Renal pelvis (tissue), 4 donors: ENCODE data around the gene ENPP1. TPM values are rescaled to one million over a fixed set of nuclear protein-coding genes. Genes with fewer than 3 reads are reported as not detected.

Experiments
- DNase-seq: peaks from one replicate; pipeline ENCODE4 v3.0.0-alpha.2; 2013
- polyA plus RNA-seq, 3 donors: library from polyadenylated mRNA; unstranded; fragments of 120-200 nt; gene quantifications; one replicate each; pipeline ENCODE4 v1.2.1, GENCODE V29; 2013; ENCODE audit not compliant: insufficient read length in 3 of 3

ENPP1 gene
- polyA plus RNA-seq, 3 donors: 16.9 to 26.1 (median 21.5) TPM

DNA sequence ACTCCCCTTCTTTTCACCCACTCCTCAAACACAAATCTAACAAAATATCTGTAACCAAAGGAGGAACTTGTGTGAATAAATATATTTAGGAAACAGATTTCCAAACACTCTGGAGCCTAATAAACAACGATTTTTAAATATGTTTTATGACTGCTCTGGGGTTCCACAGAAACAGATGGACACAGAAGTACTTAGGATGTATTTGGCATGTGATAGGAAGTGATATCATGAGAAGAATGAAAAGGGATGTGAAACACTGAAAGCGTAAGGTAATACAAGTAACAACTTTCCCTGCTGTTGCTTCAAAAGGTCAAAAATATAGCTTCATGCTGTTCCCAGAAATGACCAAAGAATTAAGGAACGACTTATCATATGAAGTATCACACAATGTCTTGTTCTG is 26.1 kb upstream of the ENPP1 start:
- no peak for DNase-seq

DNA sequence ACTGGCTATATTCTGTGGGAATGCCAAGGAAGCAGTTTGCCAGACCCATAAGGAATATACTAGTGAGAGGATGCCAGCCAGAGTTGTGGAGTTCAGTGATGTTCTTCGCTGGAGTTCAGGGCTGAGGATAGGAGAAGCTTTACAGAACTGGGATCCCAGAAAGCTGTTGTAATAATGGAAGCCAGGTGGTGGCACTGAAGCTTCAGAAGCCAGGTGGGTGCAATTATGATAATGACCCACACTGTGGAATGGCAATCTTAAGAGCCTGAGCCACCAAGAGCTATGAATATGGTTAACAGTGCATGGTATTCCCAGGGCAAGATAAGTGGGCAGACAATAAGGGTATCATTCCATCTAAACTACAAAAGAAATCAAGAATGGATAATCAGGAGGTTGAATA is 25.1 kb upstream of the ENPP1 start:
- no peak for DNase-seq

GRCh38 chr6:131784561-131784960 is 23.3 kb upstream of the ENPP1 start:
- DNase-seq: no peak

DNA sequence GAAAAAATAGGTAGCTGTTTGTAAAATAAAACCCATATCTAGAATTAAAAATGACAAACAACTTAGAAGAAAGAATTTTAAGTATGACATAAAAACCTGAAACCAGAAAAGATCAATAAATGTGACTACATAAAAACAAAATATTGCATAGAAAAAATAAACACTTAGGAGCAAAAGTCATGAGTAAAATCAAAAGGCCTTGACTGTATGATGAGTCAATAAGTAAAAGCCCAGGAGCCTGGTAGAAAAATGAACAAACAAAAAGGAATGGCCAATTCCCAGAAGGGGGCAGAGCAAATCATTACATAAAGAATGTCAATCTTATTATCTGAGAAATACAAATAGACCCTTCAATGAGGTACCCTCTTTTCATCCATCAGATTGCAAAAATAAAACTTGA is 20.7 kb upstream of the ENPP1 start:
- DNase-seq: no peak

GRCh38 chr6:131787766-131788712 is 19.8 kb upstream of the ENPP1 start:
- no peak for DNase-seq

DNA sequence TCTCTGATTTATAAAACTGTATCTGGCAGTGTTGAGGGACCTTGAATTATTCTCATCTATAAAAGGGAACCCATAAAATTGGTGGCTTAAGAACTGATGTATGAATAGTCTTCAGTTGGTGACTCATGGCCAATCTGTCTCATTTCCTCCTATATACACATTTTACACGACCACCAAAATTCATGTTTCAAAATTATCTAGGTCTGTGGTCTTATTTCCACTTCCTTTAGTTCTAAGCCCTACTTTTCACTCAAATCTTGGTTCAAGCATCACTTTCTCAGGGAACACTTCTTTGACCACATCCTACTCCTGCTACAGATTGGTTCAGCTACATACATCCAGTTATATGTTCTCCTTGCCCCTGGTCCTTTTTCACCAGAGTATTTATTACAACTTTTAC is 18.6 kb upstream of the ENPP1 start:
- no peak for DNase-seq

DNA sequence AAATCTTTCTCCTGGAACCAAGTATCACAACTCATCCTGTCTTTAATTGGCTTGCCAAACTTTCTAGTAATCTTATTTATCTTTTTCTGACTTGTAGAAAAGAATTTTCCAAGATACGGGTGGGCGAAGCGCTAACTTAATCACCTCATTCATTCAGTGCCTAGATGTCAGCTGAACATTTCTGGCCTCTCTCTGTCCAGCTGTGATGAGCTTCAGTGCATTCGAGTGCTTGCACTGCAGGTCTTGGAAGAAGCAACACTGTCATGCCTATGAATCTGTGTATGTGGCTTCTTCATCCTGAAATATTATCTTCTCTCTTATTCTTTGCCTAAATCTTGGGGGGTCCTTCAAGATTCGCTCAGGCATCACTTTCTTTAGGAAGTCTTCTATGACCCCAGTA is 16.3 kb upstream of the ENPP1 start:
- no peak for DNase-seq

DNA sequence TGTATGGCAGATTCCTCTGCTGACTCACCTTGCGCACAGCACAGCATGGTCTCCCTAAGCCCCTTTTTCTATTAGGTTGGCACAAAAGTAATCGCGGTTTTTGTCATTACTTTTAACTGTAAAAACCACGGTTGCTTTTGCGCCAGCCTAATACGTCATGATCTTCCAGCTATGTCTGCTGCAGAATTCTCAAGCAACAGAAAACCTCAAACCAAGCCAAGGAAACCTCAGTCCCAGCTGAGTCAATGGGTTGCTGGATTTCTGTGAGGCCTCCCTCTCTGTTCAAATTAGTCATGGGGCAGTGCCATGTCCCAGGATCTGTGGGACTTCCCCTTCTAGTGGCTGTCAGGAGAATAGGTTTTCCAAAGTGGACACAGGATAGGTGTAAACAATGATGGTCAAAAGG is 15.7 kb upstream of the ENPP1 start:
- no peak for DNase-seq

DNA sequence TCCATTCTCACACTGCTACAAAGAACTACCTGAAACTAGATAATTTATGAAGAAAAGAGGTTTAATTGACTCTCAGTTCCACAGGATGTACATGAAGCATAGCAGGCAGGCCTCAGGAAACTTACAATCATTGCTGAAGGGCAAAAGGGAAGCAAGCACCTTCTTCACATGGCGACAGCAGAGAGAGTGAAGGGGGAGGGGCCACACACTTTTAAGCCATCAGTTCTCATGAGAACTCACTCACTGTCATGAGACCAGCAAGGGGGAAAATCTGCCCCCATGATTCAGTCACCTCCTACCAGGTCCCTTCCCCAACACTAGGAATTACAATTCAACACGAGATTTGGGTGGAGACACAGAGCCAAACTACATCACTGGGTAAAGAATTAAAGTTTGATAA is 12.5 kb upstream of the ENPP1 start:
- DNase-seq: no peak

- no peak for DNase-seq
These were observed 5.5 kb upstream of the ENPP1 start for GRCh38 chr6:131802347-131802746.

DNA sequence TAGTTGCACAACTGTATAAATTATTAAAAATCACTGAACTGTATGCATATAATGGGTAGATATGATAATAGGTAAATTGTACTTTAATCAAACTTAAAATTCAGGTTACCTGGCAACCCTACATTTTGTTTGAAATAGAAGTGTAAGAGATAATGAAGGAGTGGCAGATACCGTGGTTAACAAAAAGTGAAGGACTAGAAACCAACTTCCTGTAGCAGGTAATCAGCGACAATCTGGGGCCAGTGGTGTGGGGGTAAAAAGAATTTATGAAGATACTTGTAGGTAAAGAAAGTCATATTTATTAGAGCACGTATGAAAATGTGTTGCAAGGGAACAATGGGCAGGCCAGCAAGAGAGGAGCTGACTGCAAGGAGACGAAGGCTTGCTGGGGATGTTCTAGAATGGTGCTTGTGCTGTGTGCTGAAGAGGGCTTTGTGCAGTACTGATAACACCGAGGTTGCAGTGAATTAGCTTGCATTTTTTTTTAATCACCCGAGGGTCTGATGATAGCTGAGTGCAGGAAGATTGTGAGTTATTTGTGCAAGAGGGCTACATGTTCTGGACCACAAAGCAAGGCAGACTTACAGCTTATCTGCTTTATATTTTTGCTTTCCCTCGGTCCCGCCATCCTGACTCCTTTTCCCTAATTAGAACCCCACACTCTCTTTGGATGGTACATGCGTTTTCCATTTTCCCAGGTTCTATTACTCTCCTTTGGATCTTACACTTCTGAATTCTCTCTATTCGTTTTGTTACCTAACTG is 4.6 kb upstream of the ENPP1 start:
- DNase-seq: no peak

DNA sequence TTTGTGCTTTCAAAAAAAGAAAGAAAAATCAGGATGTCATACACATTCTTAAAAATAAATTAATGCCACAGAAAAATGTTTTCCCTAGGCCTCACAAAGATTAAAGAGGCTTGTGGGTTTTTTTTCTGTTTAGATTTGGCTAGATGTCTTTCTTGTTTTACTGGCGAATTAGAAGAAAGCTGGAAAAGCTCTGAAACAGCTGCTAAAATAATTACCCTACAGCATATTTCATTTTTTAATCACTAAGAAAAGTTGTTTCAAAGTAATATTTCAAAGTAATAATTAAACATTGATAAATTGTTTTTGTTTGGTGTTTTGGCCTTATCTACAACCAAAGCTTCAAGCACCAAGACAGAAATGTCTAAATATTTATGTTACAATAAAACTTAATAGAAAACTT is 3.7 kb upstream of the ENPP1 start:
- peak; percentile 76 for DNase-seq

GRCh38 chr6:131807321-131807643 is 538 bp upstream of the ENPP1 start:
- DNase-seq: no peak

- no peak for DNase-seq
These were observed 845 bp downstream of the ENPP1 start for GRCh38 chr6:131808460-131809269.

DNA sequence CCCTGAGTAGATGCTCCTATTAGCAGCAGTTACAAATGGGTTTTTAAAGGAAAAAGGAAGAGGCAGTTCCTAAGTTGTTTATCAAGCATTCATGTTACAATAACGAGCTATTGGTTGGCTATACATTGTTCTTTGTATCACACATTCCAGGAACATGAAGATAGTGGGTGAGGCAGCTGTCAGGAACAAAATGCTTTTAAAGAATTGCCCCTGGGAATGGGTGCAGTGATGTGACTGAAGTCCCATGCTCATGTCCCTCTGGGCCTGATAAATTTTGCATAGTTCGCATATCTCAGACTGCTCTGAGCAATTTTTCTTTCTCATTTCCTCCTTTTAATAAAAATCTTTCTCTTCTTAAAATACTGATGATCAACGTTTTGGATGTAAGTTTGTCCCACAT is 3.7 kb downstream of the ENPP1 start:
- no peak for DNase-seq

- no peak for DNase-seq
These were observed 6.2 kb downstream of the ENPP1 start for GRCh38 chr6:131813991-131814390.

GRCh38 chr6:131816869-131817268 is 9.0 kb downstream of the ENPP1 start:
- no peak for DNase-seq

- DNase-seq: no peak
These were observed 11.8 kb downstream of the ENPP1 start for GRCh38 chr6:131819572-131820124.

DNA sequence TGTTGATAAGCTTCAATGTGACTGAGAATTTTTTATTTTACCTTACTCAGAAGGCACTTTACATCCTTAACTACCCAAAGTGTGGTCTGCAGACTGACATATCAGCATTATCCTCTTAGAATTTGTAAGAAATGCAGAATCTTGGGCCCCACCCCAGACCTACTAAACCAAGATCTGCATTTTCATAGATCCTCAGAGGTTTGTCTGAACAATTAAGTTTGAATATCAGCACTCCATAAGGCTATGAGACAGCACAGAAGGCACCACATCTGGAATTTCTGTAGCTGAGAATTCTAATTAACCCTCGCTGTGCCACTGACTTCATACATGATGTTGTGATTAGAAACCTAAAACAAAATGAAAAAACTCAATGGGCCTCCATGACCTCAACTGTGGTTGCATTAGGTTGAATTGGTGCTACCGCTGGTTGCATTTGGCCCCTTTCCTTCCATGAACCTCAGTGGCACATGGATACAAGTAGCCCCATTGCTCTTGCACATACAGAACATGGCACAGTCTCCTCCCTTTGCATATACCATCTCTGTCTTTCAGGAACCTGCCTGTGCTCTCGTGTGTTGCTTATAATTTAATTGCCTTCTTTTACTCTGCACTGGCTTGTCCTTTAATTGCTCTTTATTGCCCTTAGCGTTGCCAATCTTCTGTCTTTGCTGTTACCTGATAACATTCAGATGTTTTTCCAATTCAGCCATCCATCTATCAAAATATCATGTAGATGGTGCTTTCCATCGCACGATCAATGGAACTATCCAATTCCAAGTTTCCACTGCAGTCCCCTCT is 13.4 kb downstream of the ENPP1 start:
- DNase-seq: no peak

DNA sequence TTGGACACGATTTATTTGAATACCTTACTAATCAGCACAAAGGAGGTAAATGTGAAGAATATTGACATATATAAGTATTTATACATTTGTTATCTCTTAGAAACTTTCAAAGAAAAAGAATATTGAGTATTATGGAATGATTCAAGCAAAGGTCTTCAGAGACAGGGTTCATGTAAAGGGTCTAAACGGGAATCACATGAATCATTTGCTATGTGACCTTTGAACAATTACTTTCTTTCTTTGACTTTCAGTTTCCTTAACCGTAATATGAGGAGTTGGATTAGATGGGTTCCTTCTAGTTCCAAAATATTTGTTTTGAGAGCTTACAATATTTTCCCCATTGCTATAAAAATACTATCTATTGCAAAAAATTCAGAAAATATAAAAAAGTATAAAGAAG is 14.3 kb downstream of the ENPP1 start:
- no peak for DNase-seq

- no peak for DNase-seq
These were observed 15.6 kb downstream of the ENPP1 start for GRCh38 chr6:131823276-131823902.
